Sigmoid colon (tissue), 4 donors: ENCODE measurements around the gene MAPKAPK3.

Experiments used
- POLR2A ChIP-seq, 2 donors: fragments of 450-650 bp; IDR thresholded peaks; one replicate each; pipeline ENCODE4 v1.6.1; 2016; ENCODE audit warnings: antibody characterized with exemption in 2 of 2, mild to moderate bottlenecking in 2 of 2, moderate library complexity in 2 of 2
- POLR2AphosphoS5 ChIP-seq, 4 donors: sonication (generic); formaldehyde crosslinking; IDR thresholded peaks; one replicate each; pipeline ENCODE4 v1.6.1; 2017; ENCODE audit warnings: antibody characterized with exemption in 4 of 4
- TF ChIP-seq, protein P1 (sequence below), 4 experiments: fragments of 450-650 bp in 3 of 4; fragments of 200-600 bp in 1 of 4; IDR thresholded peaks; one replicate each; pipeline ENCODE4 v1.5.1; 2016 to 2019; ENCODE audit warnings: antibody characterized with exemption in 4 of 4, mild to moderate bottlenecking in 3 of 4, moderate library complexity in 2 of 4

DNA sequence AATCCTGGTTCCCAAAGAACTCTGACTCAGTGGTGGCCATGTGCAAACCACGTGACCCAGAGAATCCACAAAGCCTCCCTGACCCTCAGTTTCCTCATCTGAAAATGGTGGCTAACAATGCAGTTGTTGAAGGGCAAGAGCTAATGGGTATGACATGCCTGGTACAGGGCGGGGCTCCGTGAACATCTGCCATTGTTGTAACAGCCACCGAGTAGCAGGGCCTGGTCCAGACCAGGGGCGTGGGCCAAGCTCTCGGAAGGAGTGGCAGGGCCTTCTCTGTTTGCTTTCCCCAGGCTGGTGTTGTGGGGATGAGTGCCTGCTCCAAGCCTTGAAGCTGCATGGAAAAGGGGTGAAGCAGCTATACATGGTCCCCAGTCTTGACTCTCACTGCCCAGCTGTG, 13.4 kb downstream of the MAPKAPK3 start:
- TF ChIP-seq, protein P1, sequence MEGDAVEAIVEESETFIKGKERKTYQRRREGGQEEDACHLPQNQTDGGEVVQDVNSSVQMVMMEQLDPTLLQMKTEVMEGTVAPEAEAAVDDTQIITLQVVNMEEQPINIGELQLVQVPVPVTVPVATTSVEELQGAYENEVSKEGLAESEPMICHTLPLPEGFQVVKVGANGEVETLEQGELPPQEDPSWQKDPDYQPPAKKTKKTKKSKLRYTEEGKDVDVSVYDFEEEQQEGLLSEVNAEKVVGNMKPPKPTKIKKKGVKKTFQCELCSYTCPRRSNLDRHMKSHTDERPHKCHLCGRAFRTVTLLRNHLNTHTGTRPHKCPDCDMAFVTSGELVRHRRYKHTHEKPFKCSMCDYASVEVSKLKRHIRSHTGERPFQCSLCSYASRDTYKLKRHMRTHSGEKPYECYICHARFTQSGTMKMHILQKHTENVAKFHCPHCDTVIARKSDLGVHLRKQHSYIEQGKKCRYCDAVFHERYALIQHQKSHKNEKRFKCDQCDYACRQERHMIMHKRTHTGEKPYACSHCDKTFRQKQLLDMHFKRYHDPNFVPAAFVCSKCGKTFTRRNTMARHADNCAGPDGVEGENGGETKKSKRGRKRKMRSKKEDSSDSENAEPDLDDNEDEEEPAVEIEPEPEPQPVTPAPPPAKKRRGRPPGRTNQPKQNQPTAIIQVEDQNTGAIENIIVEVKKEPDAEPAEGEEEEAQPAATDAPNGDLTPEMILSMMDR (IDR thresholded peaks at IDR 0.05), result no peak
- TF ChIP-seq POLR2A (IDR thresholded peaks at IDR 0.05) (no peak), POLR2AphosphoS5 (IDR thresholded peaks at IDR 0.05) (no peak)
